ENCODE results near the gene ADRB1.

The ADRB1 gene

DNA sequence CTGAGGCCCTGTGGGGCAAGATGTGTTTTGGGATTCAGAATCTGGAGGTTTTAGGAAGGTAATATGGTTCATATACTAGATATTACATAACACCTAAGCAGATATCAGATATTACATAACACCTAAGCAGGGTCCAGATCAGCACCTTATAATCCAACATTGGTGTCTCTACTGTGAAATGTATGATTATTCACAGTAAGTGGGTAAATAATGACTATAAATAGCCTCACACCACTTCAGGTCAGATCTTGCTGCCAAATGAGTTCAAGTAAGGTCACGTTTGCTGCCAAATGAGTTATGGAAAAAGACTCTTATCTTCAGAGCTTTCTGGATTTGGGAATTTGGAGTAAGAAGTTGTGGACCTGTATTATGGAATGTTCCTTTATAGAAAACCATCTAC, 14.6 kb downstream of the ADRB1 start:
- no peak for DNase-seq

DNA sequence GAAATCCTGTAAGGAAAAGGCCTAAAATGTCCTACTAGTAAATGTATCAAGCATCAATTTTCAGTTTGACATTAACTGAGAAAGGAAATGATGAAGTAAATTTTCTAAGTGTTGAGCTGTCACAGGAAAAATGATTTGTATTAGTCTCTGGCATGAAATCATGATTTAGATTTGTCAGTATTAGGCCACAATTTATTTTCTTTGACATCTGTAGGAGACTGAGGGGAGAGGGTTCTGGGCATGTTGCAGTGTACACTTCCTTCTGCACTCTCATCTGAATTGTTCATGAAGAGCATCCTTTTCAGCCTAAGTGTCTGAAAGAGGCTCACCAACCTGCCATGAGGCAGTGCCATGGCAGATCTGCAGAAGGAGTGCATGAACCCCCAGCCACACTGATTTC, 15.9 kb downstream of the ADRB1 start:
- no peak for DNase-seq

DNA sequence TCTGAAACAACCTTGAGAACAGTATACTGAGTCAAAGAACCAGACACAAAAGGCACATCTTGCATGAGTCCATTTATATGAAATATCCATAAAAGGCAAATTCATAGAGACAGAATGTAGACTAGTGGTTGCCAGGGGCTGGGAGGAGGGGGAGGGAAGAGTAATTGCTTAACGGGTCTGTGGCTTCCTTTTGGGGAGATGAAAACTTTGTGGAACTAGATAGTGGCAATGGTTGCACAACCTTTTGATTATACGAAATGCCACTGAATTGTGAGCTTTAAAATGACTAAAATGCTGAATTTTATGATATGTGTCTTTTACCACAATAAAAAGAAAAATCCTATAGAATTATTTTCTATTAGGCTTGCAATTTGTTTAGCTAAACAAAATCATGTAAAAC, 16.8 kb downstream of the ADRB1 start:
- DNase-seq: no peak

DNA sequence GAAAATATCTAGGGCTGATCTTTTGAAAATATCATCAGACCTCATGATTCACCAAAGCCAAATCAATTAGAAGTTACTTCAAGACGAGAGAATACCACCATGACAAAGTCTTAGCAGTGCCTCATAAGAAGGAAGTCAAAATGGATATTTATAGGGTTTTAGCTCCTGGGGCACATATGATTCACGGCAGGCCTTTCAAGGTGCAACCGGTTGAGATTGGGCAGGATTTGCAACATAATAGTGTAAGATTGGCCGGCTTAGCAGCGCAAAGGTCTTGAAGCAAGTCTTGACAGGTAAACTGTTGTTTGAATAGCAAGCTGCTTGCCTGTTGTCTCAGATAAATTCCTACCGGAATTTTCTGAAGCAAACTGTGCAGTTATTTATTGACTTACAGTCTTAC, 17.5 kb downstream of the ADRB1 start:
- no peak for DNase-seq

DNA sequence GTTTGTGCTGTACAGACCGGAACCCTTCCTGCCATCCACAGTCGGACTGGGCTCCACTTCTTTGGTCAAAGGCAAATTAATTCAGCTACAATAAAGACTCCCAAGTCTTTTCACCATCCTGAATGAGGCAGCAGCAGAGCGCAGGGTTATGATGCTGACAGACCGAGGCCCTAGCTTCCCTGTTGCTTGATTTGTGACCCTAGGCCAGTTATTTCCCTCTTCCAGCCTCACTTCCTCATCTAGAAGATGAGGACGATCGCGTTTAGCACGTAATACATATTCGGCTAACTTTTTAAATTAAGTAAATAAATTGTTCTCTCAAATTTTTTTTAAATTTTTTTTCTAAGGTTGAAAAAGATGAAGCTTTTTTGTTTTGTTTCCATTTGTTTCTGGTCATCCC, 18.1 kb downstream of the ADRB1 start:
- DNase-seq: no peak

DNA sequence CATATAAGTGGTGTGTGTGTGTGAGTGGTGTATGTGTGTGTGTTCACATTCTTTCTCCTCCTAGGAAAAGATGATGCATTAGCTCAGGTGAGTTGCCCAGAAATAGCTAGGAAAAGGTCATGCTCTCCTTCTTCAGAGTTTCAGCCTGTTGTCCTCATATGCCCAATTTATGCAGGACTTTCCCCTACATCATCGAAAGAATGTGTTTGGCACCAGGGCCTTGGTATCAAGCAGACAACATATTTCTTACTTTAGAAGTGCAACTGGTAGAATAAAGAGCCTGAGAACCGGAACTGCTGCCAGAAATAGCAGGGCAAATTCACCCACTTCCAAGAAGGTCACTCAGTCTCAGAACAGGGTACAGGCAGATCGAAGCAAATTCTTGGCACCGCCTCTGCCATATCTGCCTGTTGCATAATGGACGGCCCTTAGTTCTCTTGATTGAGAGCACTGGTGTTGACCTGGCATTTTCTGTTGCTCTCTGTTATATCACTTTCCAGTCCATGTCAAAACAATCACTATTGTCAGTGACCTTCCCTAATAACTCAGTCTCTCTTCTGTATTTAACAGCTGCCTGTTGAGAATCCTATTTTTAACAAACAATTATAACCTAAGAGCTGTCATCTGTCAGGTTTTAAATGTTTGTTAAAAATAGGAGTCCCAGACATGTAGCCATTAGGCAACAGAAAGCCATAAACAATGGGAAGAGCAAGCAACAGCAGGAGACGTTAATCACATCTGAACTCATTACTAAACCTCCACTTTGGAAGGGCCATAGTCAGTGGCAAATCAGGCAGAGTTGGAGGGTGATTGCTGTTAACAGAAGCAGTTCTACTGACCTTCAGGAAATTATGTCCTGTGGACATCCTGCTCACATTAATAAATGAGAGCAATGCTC, 20.7 kb downstream of the ADRB1 start:
- no peak for DNase-seq

DNA sequence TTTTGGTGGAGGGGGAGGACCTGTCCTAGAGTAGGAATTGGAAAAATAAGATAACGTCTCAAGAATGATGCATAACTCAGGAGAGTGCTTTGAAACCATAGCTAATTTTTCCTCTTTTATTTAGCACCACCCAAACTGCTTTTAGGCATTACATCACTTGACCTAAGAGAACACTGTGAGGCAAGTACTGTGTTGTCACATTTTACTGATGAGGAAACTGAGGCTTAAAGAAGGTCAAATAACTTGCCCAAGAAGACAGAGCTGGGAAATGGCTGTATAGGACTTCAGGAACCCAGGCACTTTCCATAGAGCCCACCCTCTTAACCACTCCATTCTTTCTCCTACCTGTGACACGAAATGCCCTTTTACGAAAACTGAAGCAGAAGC, 21.4 kb downstream of the ADRB1 start:
- no peak for DNase-seq

DNA sequence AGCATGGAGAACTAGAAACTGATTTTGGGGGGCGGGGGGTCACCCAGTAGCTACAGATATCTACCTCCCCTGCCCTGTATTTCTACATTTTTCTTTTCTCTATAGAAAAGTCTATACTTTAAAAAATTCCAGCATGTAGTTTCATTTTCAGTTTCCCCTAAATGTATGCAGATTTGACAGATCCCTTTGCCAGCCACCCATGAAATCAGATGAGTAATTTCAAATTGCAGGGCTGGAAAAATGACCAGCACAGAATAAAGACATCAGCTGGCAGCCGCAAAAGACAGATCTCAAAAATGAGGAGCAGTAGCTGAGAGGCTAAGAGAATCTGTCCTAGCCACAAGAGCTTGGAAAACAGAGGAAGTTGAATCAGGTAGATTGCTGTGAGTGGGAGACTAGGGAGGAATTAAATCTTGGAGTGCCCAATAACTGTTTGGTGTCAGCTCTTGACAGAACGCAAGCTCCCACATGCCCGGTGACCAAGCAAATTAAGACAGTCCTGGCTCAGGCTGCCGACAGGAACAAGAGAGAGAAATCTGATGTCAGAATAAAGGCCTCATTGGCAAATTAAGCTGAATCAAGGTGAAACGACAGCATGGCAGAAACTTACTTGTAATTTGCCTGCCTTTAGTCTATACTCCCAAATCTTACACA, 24.5 kb downstream of the ADRB1 start:
- DNase-seq: no peak

DNA sequence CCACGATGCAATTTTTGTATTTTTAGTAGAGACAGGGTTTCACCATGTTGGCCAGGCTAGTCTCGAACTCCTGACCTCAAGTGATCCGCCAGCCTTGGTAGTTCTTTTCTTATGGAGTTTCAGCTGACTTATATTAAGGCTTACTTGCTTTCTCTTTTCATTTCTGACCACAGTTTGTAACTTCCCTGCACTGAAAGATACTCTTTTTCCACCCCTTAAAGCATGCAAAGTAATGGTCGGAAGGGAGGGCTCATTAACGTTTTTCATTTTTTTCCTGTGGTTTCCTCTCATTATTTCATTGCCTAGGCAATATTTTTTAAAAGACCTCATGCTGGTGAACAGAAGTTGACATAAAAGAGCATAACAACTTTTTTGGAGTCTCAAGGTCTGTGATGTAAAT, 27.0 kb downstream of the ADRB1 start:
- DNase-seq: no peak

DNA sequence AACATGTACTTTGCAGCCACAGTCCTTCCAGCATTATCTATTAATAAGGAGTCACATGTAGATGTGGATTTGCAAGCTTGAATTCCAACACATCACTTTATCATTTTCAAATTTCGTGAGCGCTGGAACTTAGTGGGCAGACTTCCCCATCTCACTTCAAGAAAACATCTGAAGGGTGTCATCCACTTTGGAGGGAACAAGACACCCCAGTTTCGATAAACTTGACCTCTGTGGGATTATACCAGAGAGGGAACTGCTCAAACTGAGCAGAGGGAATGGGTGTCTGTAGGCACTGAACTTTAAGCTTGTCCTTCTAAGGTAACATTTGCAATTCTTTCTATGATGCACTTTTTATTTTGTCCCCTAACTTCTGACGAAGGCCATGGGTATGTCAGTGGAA, 27.5 kb downstream of the ADRB1 start:
- DNase-seq: no peak

DNA sequence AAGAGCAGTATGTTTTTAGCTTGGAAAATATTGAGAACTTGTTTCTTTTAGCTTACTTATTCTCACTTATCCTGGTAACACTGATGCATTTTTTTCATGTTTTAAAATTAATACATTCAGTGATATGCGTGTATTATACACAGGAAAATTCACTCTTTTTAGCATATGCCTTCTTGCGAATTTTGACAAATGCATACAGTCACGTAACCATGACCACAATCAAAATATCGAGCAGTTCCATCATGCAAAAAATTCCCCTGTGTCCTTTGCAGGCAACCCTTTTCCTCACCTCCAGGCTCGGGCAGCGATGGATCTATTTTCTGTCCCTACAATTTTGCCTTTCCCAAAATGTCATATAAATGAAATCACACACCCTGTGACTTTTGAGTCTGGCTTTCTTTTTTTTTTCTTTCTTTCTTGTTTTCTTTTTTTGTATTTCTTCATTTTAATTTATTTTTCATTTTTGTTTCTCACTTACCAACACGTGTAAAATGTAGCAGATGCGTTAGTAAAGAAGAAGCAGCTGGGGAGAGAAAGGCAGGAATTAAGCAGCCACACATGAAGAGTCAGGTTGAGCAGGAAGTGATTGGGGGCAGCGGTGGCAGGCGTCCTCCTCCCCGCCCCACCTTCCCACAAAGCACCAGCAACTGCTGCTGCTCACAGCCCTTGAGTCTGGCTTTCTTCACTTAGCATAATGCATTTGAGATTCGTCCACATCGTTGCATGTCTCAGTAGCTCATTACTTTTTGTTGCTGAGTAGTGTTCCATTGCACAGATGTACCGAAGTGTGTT, 29.9 kb downstream of the ADRB1 start:
- DNase-seq: no peak

DNA sequence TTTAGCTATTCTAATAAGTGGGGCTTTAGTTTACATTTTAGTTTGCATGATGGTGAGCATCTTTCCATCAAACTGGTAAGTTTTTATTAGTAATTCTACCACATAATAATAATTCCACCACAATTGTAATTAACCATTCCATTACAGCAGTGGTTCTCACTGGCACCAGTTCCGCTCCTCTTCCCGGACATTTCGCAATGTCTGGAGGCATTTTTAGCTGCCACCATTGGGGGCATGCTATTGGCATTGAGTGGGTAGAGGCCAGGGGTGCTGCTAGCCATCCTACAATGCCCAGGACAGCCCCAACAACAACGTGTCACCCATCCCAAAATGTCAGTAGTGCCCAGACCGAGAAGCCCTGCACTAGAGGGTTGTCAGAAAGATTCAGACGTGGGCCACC, 31.4 kb downstream of the ADRB1 start:
- DNase-seq: no peak

DNA sequence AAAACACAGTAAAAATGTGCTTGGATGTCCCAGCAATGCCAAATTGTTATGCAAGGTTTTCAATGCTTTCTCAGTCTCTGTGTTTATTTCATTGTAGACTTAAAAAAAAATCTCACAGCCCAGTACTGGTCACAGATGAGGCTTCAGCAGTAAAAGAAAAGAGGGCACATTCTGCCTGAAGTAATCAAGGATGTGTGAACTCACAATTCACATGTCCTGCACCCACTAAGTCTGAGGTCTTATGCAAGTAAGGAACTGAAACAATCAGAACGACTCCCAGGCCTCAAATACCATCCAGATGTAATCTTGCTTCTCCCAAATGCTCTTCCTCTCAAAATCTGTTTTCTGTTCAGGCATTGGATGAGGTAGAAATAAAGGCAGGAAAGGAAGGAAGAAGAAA, 33.7 kb downstream of the ADRB1 start:
- DNase-seq: no peak

DNA sequence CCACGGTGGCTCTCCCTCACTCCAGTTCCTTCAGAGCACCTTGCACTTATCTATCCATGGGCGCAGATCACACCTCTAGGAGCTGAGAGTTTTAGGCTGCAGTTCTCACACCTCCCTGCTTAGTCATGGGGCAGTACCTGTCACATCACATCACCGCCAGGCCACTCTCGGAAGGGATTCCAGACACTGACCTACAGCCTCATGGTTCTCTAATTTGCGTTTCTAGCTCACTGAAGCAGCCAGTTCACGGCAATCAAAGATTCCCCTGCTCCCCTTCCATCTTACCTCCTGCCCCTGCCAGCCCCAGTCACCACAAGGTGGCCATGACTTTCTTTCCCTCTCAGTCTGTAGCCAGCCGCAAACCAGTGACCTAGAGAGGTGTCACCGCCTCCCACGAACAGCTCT, 34.2 kb downstream of the ADRB1 start:
- DNase-seq: no peak

DNA sequence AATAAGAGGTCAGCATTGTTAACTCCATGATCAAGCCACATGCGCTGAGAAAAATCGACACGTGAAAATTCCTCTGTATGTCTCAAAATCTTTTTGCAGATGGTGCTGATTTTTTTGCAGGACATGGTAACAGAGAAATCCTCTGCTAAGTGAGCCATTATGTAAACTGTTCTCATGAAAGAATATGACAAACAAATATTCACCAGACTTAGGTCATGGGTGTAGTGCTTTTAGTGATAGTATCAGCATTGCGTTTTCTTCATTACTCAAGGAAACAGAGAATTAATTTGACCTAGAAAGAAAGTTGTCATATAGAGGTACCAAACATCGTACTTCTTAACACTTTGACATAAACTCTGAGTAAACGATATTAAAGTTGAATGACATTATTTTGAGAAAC, 34.7 kb downstream of the ADRB1 start:
- DNase-seq: no peak

DNA sequence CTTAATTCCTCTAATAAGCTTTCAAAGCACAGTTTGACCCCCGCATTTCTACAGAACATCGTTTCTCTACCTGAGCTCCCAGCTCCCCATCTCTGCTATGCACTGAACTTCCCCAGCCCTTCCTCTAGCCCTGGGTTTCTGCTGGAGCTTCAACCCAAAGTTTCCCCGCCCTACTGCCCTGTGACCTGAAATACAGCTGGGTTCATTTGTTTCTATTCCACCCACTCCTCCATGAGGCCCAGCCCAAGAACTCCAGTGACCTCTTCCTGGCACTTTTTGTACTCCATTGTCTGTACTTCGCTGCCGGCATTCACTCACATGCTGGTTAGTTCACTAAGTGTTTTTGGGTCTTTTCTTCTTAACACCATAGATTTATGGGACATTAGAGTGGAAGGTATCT, 35.8 kb downstream of the ADRB1 start:
- no peak for DNase-seq

DNA sequence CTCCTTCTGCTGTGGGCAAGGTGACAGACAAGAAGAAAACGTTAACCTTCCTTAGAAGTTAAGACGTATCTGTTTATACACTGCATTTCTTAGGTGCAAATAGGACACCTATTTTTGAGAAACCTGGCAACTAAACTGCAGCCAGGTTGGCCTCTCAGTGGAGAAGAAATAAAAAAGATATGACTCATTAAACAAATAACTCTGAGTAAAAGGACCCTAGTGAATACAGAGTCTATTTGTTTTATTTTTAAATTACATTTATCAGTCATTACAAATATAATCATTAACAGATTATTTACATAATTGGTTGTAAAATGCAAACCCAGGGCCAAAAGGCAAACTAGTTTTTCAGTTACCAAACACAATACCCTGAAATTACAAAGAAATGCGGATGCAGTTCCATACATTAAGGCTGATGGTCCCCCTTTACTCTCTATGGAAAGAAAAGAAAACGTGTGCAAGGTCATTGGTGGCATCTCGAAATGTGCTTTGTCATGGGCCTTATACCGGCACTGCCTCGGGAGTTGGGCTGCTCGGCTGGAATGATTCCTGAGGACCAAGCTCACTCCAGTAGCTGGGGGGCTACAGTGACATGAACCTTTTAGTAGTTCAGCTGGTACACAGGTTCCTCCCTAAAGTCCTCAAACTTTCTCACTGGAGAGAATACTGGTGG, 38.4 kb downstream of the ADRB1 start:
- DNase-seq: no peak

DNA sequence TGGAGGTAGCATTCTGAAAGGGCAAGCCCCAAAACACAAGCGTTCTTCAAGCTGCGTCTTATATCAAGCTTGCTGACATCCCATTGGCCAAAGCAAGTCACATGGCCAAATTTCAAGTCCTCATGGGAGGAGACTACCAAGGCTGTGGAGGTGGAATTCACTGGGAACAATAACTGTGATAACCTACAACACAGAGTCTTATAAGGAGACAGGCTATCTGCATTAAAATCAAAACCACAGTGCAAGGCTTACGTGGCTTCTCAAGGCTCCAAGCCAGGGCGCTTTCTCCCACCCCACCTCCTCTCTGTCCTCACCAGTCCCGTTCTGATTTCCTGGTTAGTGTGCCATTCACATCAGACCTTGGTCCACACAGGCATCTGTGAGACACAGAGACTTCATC, 39.4 kb downstream of the ADRB1 start:
- no peak for DNase-seq

DNA sequence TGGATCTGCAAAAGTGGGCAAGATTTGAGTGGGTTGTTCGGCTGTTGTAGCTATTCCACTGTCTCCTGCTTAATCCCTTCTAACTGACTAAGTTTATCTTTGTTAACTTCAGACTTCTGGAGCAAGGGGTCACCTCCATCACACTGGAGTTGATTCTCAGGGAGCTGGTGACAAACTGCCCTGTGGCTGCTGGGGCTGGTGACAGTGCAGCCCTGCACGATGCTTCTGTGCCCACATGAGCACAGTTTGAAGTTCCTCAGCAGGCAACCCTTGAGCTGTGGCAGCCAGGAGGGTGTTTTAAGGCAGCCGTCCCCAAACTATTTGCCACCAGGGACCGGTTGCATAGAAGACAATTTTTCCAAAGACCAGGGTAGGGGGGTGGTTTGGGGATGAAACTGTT, 40.5 kb downstream of the ADRB1 start:
- DNase-seq: no peak

DNA sequence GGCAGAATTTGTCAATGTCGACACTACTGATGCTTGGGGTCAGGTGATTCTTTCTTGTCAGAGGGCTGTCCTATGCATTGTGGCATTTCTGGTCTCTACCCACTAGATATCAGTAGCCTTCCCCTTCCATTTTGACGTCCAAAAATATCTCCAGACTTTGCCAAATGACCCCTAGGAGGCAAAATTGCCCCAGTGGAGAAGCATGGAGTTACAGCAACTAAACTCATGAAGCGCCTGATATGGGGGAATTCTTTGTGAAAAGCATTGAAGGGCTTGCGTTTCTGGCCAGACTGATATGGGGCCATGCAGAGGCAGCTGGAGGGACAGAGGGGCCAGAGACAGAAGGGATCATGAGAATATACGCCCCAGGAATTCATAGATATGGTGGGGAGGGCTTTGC, 43.6 kb downstream of the ADRB1 start:
- DNase-seq: no peak

DNA sequence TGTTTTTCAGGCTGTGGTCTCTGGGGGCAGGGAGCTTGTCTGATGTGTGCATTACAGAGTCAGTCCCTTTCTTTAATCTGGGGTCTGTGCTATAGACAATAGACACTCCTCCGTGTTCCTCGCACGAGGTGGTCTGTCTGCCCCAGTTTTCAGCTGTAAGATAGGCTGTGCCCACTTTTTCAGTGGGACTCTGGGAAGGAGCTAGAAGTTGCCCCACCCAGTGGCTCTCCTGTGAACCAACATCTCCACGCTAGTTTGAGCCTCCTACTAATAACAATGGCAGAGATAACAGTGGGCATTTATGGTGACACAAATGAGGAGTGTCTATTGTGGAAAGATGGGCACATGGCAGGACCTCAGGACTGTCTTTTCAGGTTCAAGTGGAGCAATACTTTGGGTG, 44.0 kb downstream of the ADRB1 start:
- no peak for DNase-seq

DNA sequence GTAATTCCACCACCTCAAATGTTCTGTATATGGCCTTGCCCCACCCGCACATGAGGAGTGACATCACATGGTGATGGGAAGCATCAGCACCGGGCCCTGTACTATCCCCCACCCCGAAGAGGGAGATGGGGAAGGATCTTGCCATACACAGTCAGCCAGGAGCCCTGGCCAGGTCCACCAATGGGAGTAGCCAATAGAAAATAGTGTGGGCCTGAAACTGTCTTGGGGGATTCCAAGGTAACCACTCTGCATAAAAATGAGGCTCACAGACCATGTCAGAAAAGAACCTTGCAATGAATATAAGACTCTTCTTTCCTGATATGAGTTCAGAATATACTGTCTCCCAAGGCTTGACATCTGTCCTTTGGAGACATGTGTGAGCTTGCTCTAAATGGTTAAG, 51.1 kb downstream of the ADRB1 start:
- no peak for DNase-seq

Data from activated CD4-positive, alpha-beta T cell treated with anti-CD3 and anti-CD28 coated beads for 4 hours (primary cell).